H9 (cell line): ENCODE results near the gene BCAS1. TPM values are rescaled to one million over a fixed set of nuclear protein-coding genes. Genes with fewer than 3 reads are reported as not detected.

ENCODE experiments used
- DNase-seq: peaks from one replicate; pipeline ENCODE4 v3.0.0-alpha.2; 2017
- H2AFZ ChIP-seq: one replicate; pipeline ENCODE4 v1.6.1; 2013; ENCODE audit warnings: mild to moderate bottlenecking, low read length, control low read depth, moderate library complexity
- H2AK5ac ChIP-seq: 2 replicates; pipeline ENCODE4 v1.6.1; 2013; ENCODE audit warnings: low read length, control low read depth, mixed read lengths; ENCODE audit not compliant: insufficient read length
- H2BK120ac ChIP-seq: one replicate; pipeline ENCODE4 v1.6.1; 2013; ENCODE audit warnings: low read depth, mild to moderate bottlenecking, low read length, control low read depth, inconsistent platforms; ENCODE audit not compliant: poor library complexity, severe bottlenecking
- H2BK12ac ChIP-seq: 2 replicates; pipeline ENCODE4 v1.6.1; 2013; ENCODE audit warnings: low read length, control low read depth, mixed read lengths, low read depth; ENCODE audit not compliant: insufficient read length
- H2BK15ac ChIP-seq: 2 replicates; pipeline ENCODE4 v1.6.1; 2013; ENCODE audit warnings: low read depth, low read length, control low read depth
- H2BK20ac ChIP-seq: one replicate; pipeline ENCODE4 v1.6.1; 2013; ENCODE audit warnings: low read depth, mild to moderate bottlenecking, low read length, control low read depth, inconsistent platforms; ENCODE audit not compliant: poor library complexity, severe bottlenecking
- H2BK5ac ChIP-seq: 2 replicates; pipeline ENCODE4 v1.6.1; 2013; ENCODE audit warnings: low read length, control low read depth, mixed read lengths; ENCODE audit not compliant: insufficient read length
- H3K14ac ChIP-seq: 2 replicates; pipeline ENCODE4 v1.6.1; 2013; ENCODE audit warnings: low read length, control low read depth; ENCODE audit not compliant: insufficient read depth
- H3K18ac ChIP-seq: 2 replicates; pipeline ENCODE4 v1.6.1; 2013; ENCODE audit warnings: low read depth, mild to moderate bottlenecking, mixed read lengths, low read length, control low read depth; ENCODE audit not compliant: insufficient read length
- H3K23ac ChIP-seq: 2 replicates; pipeline ENCODE4 v1.6.1; 2013; ENCODE audit warnings: low read length, control low read depth, mixed read lengths, low read depth; ENCODE audit not compliant: insufficient read length
- H3K23me2 ChIP-seq: 2 replicates; pipeline ENCODE4 v1.6.1; 2013; ENCODE audit warnings: low read depth, mild to moderate bottlenecking, mixed read lengths, low read length, control low read depth; ENCODE audit not compliant: insufficient read length, poor library complexity, severe bottlenecking
- H3K27ac ChIP-seq: 2 replicates; pipeline ENCODE4 v1.5.1; 2013; ENCODE audit warnings: low read length, control low read depth, mixed read lengths, low read depth; ENCODE audit not compliant: insufficient read length
- H3K27me3 ChIP-seq: 2 replicates; pipeline ENCODE4 v1.6.1; 2013; ENCODE audit warnings: low read length, control low read depth, inconsistent platforms; ENCODE audit not compliant: insufficient read depth
- H3K4ac ChIP-seq: 2 replicates; pipeline ENCODE4 v1.6.1; 2013; ENCODE audit warnings: low read depth, mild to moderate bottlenecking, control low read depth, inconsistent platforms, low read length, moderate library complexity
- H3K4me1 ChIP-seq: 2 replicates; pipeline ENCODE4 v1.6.1; 2013; ENCODE audit warnings: low read length, control low read depth, inconsistent platforms; ENCODE audit not compliant: insufficient read depth
- H3K4me2 ChIP-seq: 2 replicates; pipeline ENCODE4 v1.6.1; 2013; ENCODE audit warnings: low read length, control low read depth, mixed read lengths; ENCODE audit not compliant: insufficient read length, insufficient read depth
- H3K56ac ChIP-seq: 2 replicates; pipeline ENCODE4 v1.6.1; 2013; ENCODE audit warnings: low read depth, mild to moderate bottlenecking, mixed read lengths, low read length, control low read depth; ENCODE audit not compliant: insufficient read length
- H3K79me1 ChIP-seq: 2 replicates; pipeline ENCODE4 v1.6.1; 2013; ENCODE audit warnings: low read depth, mild to moderate bottlenecking, moderate library complexity, low read length, control low read depth, inconsistent platforms; ENCODE audit not compliant: insufficient read depth, poor library complexity, severe bottlenecking
- H3K79me2 ChIP-seq: 2 replicates; pipeline ENCODE4 v1.6.1; 2013; ENCODE audit warnings: low read length, control low read depth, inconsistent platforms; ENCODE audit not compliant: insufficient read depth
- H3K9ac ChIP-seq: 2 replicates; pipeline ENCODE4 v1.6.1; 2013; ENCODE audit warnings: low read length, control low read depth, mixed read lengths; ENCODE audit not compliant: insufficient read length; ENCODE audit errors: extremely low read depth
- H3K9me3 ChIP-seq: one replicate; pipeline ENCODE4 v1.6.1; 2013; ENCODE audit warnings: low read depth, low read length, inconsistent platforms; ENCODE audit not compliant: control insufficient read depth
- H3T11ph ChIP-seq: one replicate; pipeline ENCODE4 v1.6.1; 2013; ENCODE audit warnings: mild to moderate bottlenecking, low read length, control low read depth, inconsistent platforms
- H4K20me1 ChIP-seq: one replicate; pipeline ENCODE4 v1.6.1; 2013; ENCODE audit not compliant: control insufficient read depth, insufficient read length, insufficient read depth
- H4K5ac ChIP-seq: 2 replicates; pipeline ENCODE4 v1.6.1; 2013; ENCODE audit warnings: low read depth, mild to moderate bottlenecking, mixed read lengths, low read length, control low read depth; ENCODE audit not compliant: insufficient read length
- H4K8ac ChIP-seq: replicated peaks from 2 replicates; pipeline ENCODE4 v1.6.1; 2013; ENCODE audit warnings: low read length, control low read depth, mixed read lengths, low read depth; ENCODE audit not compliant: insufficient read length
- H4K91ac ChIP-seq: 2 replicates; pipeline ENCODE4 v1.6.1; 2013; ENCODE audit warnings: low read depth, mild to moderate bottlenecking, moderate library complexity, mixed read lengths, low read length, control low read depth; ENCODE audit not compliant: insufficient read length
- H3K27ac Mint-ChIP-seq, 3 experiments: 2 replicates in 2 of 3; 3 replicates in 1 of 3; pipeline ENCODE4 v1.8.0; 2020 to 2021; ENCODE audit warnings: mixed read lengths in 3 of 3, mild to moderate bottlenecking in 1 of 3, moderate library complexity in 1 of 3
- H3K27me3 Mint-ChIP-seq: 2 replicates; pipeline ENCODE4 v1.8.0; 2021; ENCODE audit warnings: low read depth, mild to moderate bottlenecking, moderate library complexity, mixed read lengths
- H3K36me3 Mint-ChIP-seq, 3 experiments: 2 replicates in 2 of 3; 3 replicates in 1 of 3; pipeline ENCODE4 v1.8.0; 2020 to 2021; ENCODE audit warnings: low read depth in 3 of 3, mixed read lengths in 3 of 3; ENCODE audit not compliant: insufficient read depth in 1 of 3
- H3K4me1 Mint-ChIP-seq, 2 experiments: 2 replicates each; pipeline ENCODE4 v1.8.0; 2020; ENCODE audit warnings: mixed read lengths in 2 of 2
- H3K4me3 Mint-ChIP-seq, 2 experiments: 2 replicates in 1 of 2; 3 replicates in 1 of 2; pipeline ENCODE4 v1.8.0; 2020 to 2021; ENCODE audit warnings: mild to moderate bottlenecking in 2 of 2, mixed read lengths in 2 of 2, moderate library complexity in 1 of 2
- H3K9me3 Mint-ChIP-seq, 2 experiments: 2 replicates in 1 of 2; 3 replicates in 1 of 2; pipeline ENCODE4 v1.8.0; 2020; ENCODE audit warnings: mild to moderate bottlenecking in 2 of 2, mixed read lengths in 2 of 2, moderate library complexity in 1 of 2
- CTCF ChIP-seq: fragments of 200-600 bp; sonication (generic); conservative IDR thresholded peaks from 3 replicates; pipeline ENCODE4 v1.8.0; 2021; ENCODE audit warnings: antibody characterized with exemption, mild to moderate bottlenecking
- WGBS: extraction: QIAGEN DNeasy Blood & Tissue Kit; methylation state at CpG from one replicate; pipeline ENCODE4 v1.1.7; 2013; ENCODE audit warnings: missing lambda C conversion rate, low lambda C conversion rate, mixed read lengths; ENCODE audit not compliant: insufficient read length; ENCODE audit errors: extremely low coverage; 5-methylcytosine and 5-hydroxymethylcytosine counted together
- total RNA-seq: library from RNA; stranded (reverse); gene quantifications from 2 replicates; pipeline ENCODE4 v1.2.1, GENCODE V29; 2021

Gene BCAS1
- total RNA-seq, 1 experiment from 2014 or later, result 0.15 TPM

GRCh38 chr20:54107181-54107580 is 36.8 kb upstream of the BCAS1 start:
- no peak overlapping the region for H4K5ac ChIP-seq
- no peak overlapping the region for H4K8ac ChIP-seq
- no peaks in the 10 kb centered on the region for H3K9me3 ChIP-seq
- no peak overlapping the region for H3K4me3 Mint-ChIP-seq
- H4K20me1 ChIP-seq, result no peaks in the 10 kb centered on the region
- H3K23ac ChIP-seq, result no peak overlapping the region
- H3K79me2 ChIP-seq, result no peaks in the 10 kb centered on the region
- no peak overlapping the region for H3K27ac Mint-ChIP-seq
- H3K23me2 ChIP-seq, result no peaks in the 10 kb centered on the region
- no peaks in the 10 kb centered on the region for H3K79me1 ChIP-seq
- no peak for TF ChIP-seq CTCF
- H3K27me3 Mint-ChIP-seq, result no peaks in the 10 kb centered on the region; the same call in 1 of the 2 replicates
- no peak overlapping the region for H2AK5ac ChIP-seq
- no peaks in the 10 kb centered on the region; the same call in 1 of the 2 replicates for H3K4me1 ChIP-seq
- no peak overlapping the region for H2BK120ac ChIP-seq
- H3K9ac ChIP-seq, result no peak overlapping the region
- H2BK20ac ChIP-seq, result no peak overlapping the region
- H2BK15ac ChIP-seq, result no peak overlapping the region
- H3K56ac ChIP-seq, result no peak overlapping the region
- no peak overlapping the region for H3K4me2 ChIP-seq
- no peak overlapping the region for H3K14ac ChIP-seq
- no peak overlapping the region for H4K91ac ChIP-seq
- no peak overlapping the region for H2BK5ac ChIP-seq
- no peak overlapping the region for H3T11ph ChIP-seq
- H3K36me3 Mint-ChIP-seq, result no peaks in the 10 kb centered on the region
- H3K9me3 Mint-ChIP-seq, result no peaks in the 10 kb centered on the region
- no peaks in the 10 kb centered on the region for H3K27me3 ChIP-seq
- no CpG with 5 or more reads among the region's 2 CpGs for WGBS
- DNase-seq, result no peak
- H2BK12ac ChIP-seq, result no peak overlapping the region
- H2AFZ ChIP-seq, result no peak overlapping the region
- H3K4me1 Mint-ChIP-seq, result peaks cover 3 to 5% of the 10 kb centered on the region in 2 experiments; a peak in 2 of 4 replicates
- no peak overlapping the region for H3K18ac ChIP-seq
- no peak overlapping the region for H3K27ac ChIP-seq
- no peak overlapping the region for H3K4ac ChIP-seq
